Upper lobe of left lung (tissue), 6 donors: ENCODE results near the gene MIPOL1. TPM values are rescaled to one million over a fixed set of nuclear protein-coding genes. Genes with fewer than 3 reads are reported as not detected.
"Not testable (repeated sequence)": the region's sequence is repeated elsewhere in the genome, so short reads cannot be mapped to it uniquely, and the experiment has no call there.

Source experiments
- ATAC-seq, 2 donors: fragments of 200-7000 bp; cut with Tn5 transposase; one replicate each; pipeline ENCODE4 v1.9.1; 2022; ENCODE audit warnings: mild to moderate bottlenecking in 2 of 2, moderate library complexity in 2 of 2; ENCODE audit not compliant: low FRiP score in 2 of 2
- DNase-seq, 2 donors: peaks; one replicate each; pipeline ENCODE4 v3.0.0-alpha.2; 2019 to 2020
- H3K27ac ChIP-seq, 4 donors: fragments of 200-600 bp; sonication (generic); one replicate each; pipeline ENCODE4 v1.5.1; 2016 to 2019
- H3K27me3 ChIP-seq, 4 donors: fragments of 200-600 bp; sonication (generic); one replicate each; pipeline ENCODE4 v1.5.1; 2017 to 2019
- H3K36me3 ChIP-seq, 4 donors: fragments of 200-600 bp; sonication (generic); one replicate each; pipeline ENCODE4 v1.5.1; 2016 to 2019
- H3K4me1 ChIP-seq, 4 donors: fragments of 200-600 bp; sonication (generic); one replicate each; pipeline ENCODE4 v1.5.1; 2018 to 2019
- H3K4me3 ChIP-seq, 4 donors: fragments of 200-600 bp; sonication (generic); one replicate each; pipeline ENCODE4 v1.5.1; 2017 to 2019; ENCODE audit warnings: mild to moderate bottlenecking in 2 of 4, moderate library complexity in 1 of 4
- H3K9me3 ChIP-seq, 4 donors: fragments of 200-600 bp; sonication (generic); one replicate each; pipeline ENCODE4 v1.5.1; 2018 to 2019
- CTCF ChIP-seq, 6 experiments: fragments of 450-650 bp in 4 of 6; fragments of 200-600 bp in 2 of 6; sonication (generic) in 2 of 6; IDR thresholded peaks; one replicate each; pipeline ENCODE4 v1.5.1; 2016 to 2019; ENCODE audit warnings: antibody characterized with exemption in 6 of 6
- EP300 ChIP-seq, 4 donors: sonication (generic); formaldehyde crosslinking; IDR thresholded peaks; one replicate each; pipeline ENCODE4 v1.5.1; 2017; ENCODE audit warnings: antibody characterized with exemption in 4 of 4, control low read depth in 2 of 4
- POLR2A ChIP-seq, 4 donors: fragments of 450-650 bp; IDR thresholded peaks; one replicate each; pipeline ENCODE4 v1.5.1; 2016 to 2017; ENCODE audit warnings: antibody characterized with exemption in 4 of 4, mild to moderate bottlenecking in 2 of 4
- POLR2AphosphoS5 ChIP-seq, 2 donors: sonication (generic); formaldehyde crosslinking; IDR thresholded peaks; one replicate each; pipeline ENCODE4 v1.5.1; 2017; ENCODE audit warnings: antibody characterized with exemption in 2 of 2
- WGBS, 2 donors: methylation state at CpG; one replicate each; pipeline ENCODE4 v1.1.5; 2017 to 2018; 5-methylcytosine and 5-hydroxymethylcytosine counted together
- total RNA-seq, 6 donors: library from RNA; depleted of rRNA in 4 of 6; stranded (reverse); fragments of >200 nt in 4 of 6; gene quantifications; one replicate each; pipeline versions ENCODE4 v1.1.0 to v1.2.1, GENCODE V29; 2016 to 2021
- donor health status: DM: no; HTN: no; CAD: no; lungs with moderate emphysema.
- donor health status: DM: no; HTN: yes; CAD: no; lungs with severe emphysema.

Gene MIPOL1
- total RNA-seq, 6 donors from 2014 or later: 4.1 to 32.6 (median 8.4) TPM

- H3K4me3 ChIP-seq: no peak overlapping the region
- TF ChIP-seq EP300 (IDR thresholded peaks at IDR 0.05) (no peak), CTCF (IDR thresholded peaks at IDR 0.05) (no peak), POLR2A (IDR thresholded peaks at IDR 0.05) (no peak), POLR2AphosphoS5 (IDR thresholded peaks at IDR 0.05) (no peak)
- H3K4me1 ChIP-seq: no peaks in the 10 kb centered on the region
- H3K27me3 ChIP-seq: no peaks in the 10 kb centered on the region
- H3K27ac ChIP-seq: no peak overlapping the region
- ATAC-seq (no peak), DNase-seq (no peak)
- no peaks in the 10 kb centered on the region for H3K9me3 ChIP-seq
- H3K36me3 ChIP-seq: no peaks in the 10 kb centered on the region
Measured at GRCh38 chr14:37375566-37375965, 177.8 kb downstream of the MIPOL1 start.

- DNase-seq (no peak), ATAC-seq (no peak)
- Histone ChIP-seq H3K4me3 (no peak overlapping the region), H3K27ac (no peak overlapping the region), H3K27me3 (no peaks in the 10 kb centered on the region), H3K4me1 (no peaks in the 10 kb centered on the region), H3K9me3 (no peaks in the 10 kb centered on the region), H3K36me3 (no peaks in the 10 kb centered on the region)
- TF ChIP-seq CTCF (IDR thresholded peaks at IDR 0.05) (no peak), POLR2AphosphoS5 (IDR thresholded peaks at IDR 0.05) (no peak), POLR2A (IDR thresholded peaks at IDR 0.05) (no peak), EP300 (IDR thresholded peaks at IDR 0.05) (no peak)
- 75 to 84% methylated on average over 3 of the region's 3 CpGs for WGBS, 2 donors
Measured at GRCh38 chr14:37376944-37377609, 179.3 kb downstream of the MIPOL1 start.

GRCh38 chr14:37384870-37385596, 187.3 kb downstream of the MIPOL1 start:
- Histone ChIP-seq H3K27ac (no peak overlapping the region), H3K36me3 (no peaks in the 10 kb centered on the region), H3K27me3 (no peaks in the 10 kb centered on the region), H3K4me1 (no peaks in the 10 kb centered on the region), H3K9me3 (no peaks in the 10 kb centered on the region), H3K4me3 (no peak overlapping the region)
- DNase-seq (peak in 1 of 2 donors; percentile 53), ATAC-seq (peak in 1 of 2 donors; percentile 32)
- TF ChIP-seq POLR2A (IDR thresholded peaks at IDR 0.05) (no peak), EP300 (IDR thresholded peaks at IDR 0.05) (no peak), POLR2AphosphoS5 (IDR thresholded peaks at IDR 0.05) (no peak), CTCF (IDR thresholded peaks at IDR 0.05) (no peak)
- WGBS, 2 donors: 58 to 75% methylated on average over 6 of the region's 6 CpGs

GRCh38 chr14:37397157-37397940, 199.6 kb downstream of the MIPOL1 start:
- not testable (repeated sequence) for H3K27ac ChIP-seq, DNase-seq, ATAC-seq, H3K27me3 ChIP-seq, H3K36me3 ChIP-seq, H3K4me3 ChIP-seq, H3K4me1 ChIP-seq
- peaks cover 0 to 12% (median 4%) of the 10 kb centered on the region in 4 donors for H3K9me3 ChIP-seq
- 80 to 90% methylated on average over 7 to 8 of the region's 8 CpGs for WGBS, 2 donors

GRCh38 chr14:37397941-37398215, 200.1 kb downstream of the MIPOL1 start:
- Histone ChIP-seq H3K36me3 (no peaks in the 10 kb centered on the region), H3K27ac (no peak overlapping the region), H3K4me1 (no peaks in the 10 kb centered on the region), H3K27me3 (no peaks in the 10 kb centered on the region), H3K9me3 (peaks cover 0 to 10% (median 4%) of the 10 kb centered on the region in 4 donors), H3K4me3 (no peak overlapping the region)
- TF ChIP-seq CTCF (IDR thresholded peaks at IDR 0.05) (no peak), EP300 (IDR thresholded peaks at IDR 0.05) (no peak), POLR2A (IDR thresholded peaks at IDR 0.05) (no peak), POLR2AphosphoS5 (IDR thresholded peaks at IDR 0.05) (no peak)
- 91 to 93% methylated on average over 2 to 3 of the region's 3 CpGs for WGBS, 2 donors
- no peak for DNase-seq
- ATAC-seq: no peak
